Mesothelial cell of epicardium (in vitro differentiated cells): ENCODE data around the gene AADAC. TPM values are rescaled to one million over a fixed set of nuclear protein-coding genes. Genes with fewer than 3 reads are reported as not detected.
"Not testable (repeated sequence)": the region's sequence is repeated elsewhere in the genome, so short reads cannot be mapped to it uniquely, and the experiment has no call there.

ENCODE experiments used
- DNase-seq, 2 experiments: peaks; one replicate each; pipeline ENCODE4 v3.0.0; 2021; ENCODE audit warnings: low spot score in 2 of 2; ENCODE audit not compliant: unreplicated experiment in 2 of 2
- H3K27ac Mint-ChIP-seq: 2 replicates; pipeline ENCODE4 v1.8.0; 2021; ENCODE audit warnings: mixed read lengths
- H3K27me3 Mint-ChIP-seq: 2 replicates; pipeline ENCODE4 v1.8.0; 2021; ENCODE audit warnings: low read depth, mixed read lengths
- H3K36me3 Mint-ChIP-seq: 2 replicates; pipeline ENCODE4 v1.8.0; 2021; ENCODE audit warnings: mixed read lengths
- H3K4me1 Mint-ChIP-seq: 2 replicates; pipeline ENCODE4 v1.8.0; 2021; ENCODE audit warnings: mixed read lengths
- H3K4me3 Mint-ChIP-seq: 2 replicates; pipeline ENCODE4 v1.8.0; 2021; ENCODE audit warnings: mild to moderate bottlenecking, moderate library complexity, mixed read lengths
- H3K9me3 Mint-ChIP-seq: 2 replicates; pipeline ENCODE4 v1.8.0; 2021; ENCODE audit warnings: mixed read lengths
- total RNA-seq: library from RNA; stranded (reverse); gene quantifications from 3 replicates; pipeline ENCODE4 v1.2.1, GENCODE V29; 2021
- TF ChIP-seq, protein P1 (sequence below): fragments of 200-600 bp; sonication (generic); IDR thresholded peaks from one replicate; pipeline ENCODE4 v1.5.0; 2021; ENCODE audit warnings: antibody characterized with exemption; ENCODE audit not compliant: unreplicated experiment

AADAC gene
- total RNA-seq, 1 donor from 2014 or later: not detected

DNA sequence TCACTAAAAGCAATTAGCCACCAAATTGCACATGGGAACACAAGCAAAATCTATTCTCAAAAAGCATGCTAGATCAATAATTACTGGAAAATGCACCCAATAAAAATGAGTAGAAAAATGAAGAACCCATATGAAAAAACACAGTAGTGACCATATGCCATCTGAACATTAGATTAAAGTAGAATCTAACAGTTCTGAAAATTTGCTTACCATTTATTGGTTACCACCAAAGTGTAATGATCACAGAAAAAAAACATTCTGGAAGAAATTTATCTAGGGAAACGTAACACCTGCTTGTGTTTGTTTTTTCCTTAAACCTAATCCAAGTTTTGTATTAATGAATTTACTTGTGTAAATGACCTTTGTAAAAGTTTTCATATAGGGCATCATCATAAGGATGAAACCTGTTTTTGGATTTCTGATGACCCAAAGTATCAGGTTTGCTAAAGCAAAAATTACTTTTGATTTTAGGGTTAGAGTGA, 37.6 kb upstream of the AADAC start:
- H3K27ac Mint-ChIP-seq: no peak overlapping the region
- TF ChIP-seq, protein P1, sequence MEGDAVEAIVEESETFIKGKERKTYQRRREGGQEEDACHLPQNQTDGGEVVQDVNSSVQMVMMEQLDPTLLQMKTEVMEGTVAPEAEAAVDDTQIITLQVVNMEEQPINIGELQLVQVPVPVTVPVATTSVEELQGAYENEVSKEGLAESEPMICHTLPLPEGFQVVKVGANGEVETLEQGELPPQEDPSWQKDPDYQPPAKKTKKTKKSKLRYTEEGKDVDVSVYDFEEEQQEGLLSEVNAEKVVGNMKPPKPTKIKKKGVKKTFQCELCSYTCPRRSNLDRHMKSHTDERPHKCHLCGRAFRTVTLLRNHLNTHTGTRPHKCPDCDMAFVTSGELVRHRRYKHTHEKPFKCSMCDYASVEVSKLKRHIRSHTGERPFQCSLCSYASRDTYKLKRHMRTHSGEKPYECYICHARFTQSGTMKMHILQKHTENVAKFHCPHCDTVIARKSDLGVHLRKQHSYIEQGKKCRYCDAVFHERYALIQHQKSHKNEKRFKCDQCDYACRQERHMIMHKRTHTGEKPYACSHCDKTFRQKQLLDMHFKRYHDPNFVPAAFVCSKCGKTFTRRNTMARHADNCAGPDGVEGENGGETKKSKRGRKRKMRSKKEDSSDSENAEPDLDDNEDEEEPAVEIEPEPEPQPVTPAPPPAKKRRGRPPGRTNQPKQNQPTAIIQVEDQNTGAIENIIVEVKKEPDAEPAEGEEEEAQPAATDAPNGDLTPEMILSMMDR: no peak
- H3K27me3 Mint-ChIP-seq: no peaks in the 10 kb centered on the region
- H3K4me1 Mint-ChIP-seq: peaks cover 6% of the 10 kb centered on the region
- no peaks in the 10 kb centered on the region for H3K9me3 Mint-ChIP-seq
- H3K36me3 Mint-ChIP-seq: no peaks in the 10 kb centered on the region
- no peak overlapping the region for H3K4me3 Mint-ChIP-seq
- DNase-seq: no peak

DNA sequence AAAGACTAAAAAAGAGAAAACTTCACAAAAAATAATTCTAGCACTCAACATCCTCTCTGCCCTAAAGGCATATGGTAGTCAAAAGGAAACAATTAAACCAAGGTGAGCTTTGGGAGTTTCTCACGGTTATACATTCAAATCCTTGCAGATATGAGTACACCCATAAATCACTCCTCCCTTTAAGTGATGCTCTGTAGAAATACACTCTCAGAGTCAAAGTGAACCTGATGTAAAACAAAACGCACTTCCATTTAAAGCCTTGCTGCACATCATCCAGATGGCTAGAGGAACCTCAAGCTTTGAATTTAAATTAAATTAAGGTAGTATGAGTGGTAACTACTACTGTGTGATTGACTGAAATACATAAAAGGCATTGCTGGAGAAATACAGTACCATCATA, 36.0 kb upstream of the AADAC start:
- DNase-seq: no peak
- Mint-ChIP-seq H3K4me1 (peaks cover 5% of the 10 kb centered on the region), H3K4me3 (no peak overlapping the region), H3K27ac (no peak overlapping the region), H3K27me3 (no peaks in the 10 kb centered on the region), H3K36me3 (no peaks in the 10 kb centered on the region), H3K9me3 (no peaks in the 10 kb centered on the region)
- TF ChIP-seq, protein P1: no peak

DNA sequence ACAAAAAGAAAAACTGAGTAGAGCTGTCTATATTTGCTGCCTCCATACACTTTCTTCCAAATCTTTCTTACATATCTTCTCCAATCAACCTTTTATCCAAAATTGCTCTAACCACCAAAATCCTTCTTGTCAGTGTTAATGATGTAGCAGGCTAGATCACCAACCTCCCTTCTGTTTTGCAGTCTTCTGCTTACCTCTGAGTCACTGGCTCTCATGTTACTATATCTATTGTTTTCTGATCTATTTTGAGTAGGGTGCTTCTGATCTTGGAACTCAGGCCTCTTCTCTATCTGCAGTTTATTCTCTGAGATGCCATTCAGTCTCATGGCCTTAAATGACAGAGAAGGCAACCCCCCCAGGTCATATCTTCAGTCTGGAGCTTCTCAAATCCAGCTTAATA, 26.3 kb upstream of the AADAC start:
- no peak for DNase-seq
- TF ChIP-seq, protein P1: no peak
- peaks cover 9% of the 10 kb centered on the region for H3K9me3 Mint-ChIP-seq
- H3K4me1 Mint-ChIP-seq: peaks cover 6% of the 10 kb centered on the region
- no peaks in the 10 kb centered on the region for H3K27me3 Mint-ChIP-seq
- H3K4me3 Mint-ChIP-seq: no peak overlapping the region
- no peaks in the 10 kb centered on the region for H3K36me3 Mint-ChIP-seq
- H3K27ac Mint-ChIP-seq: no peak overlapping the region

DNA sequence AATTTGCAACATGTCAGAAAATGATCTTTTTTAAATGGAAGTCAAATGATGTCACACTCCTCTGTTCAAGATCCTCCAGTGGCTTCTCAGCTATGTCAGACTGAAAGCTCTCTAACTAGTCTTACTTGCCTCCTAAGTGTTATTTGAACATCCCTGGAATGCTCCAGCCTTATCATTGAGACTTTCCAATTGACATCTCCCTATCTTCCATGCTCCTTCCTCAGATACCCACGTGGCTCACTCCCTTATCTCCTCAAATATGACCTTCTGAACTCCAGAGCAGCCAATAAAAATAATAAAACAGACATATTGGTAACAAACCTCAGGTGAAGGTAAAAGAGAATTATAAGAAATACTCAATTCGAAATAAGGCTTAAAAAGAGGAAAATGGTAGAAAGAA, 25.5 kb upstream of the AADAC start:
- Mint-ChIP-seq H3K9me3 (peaks cover 9% of the 10 kb centered on the region), H3K27me3 (no peaks in the 10 kb centered on the region), H3K27ac (no peak overlapping the region), H3K36me3 (no peaks in the 10 kb centered on the region), H3K4me1 (peaks cover 6% of the 10 kb centered on the region), H3K4me3 (no peak overlapping the region)
- TF ChIP-seq, protein P1: no peak
- no peak for DNase-seq

DNA sequence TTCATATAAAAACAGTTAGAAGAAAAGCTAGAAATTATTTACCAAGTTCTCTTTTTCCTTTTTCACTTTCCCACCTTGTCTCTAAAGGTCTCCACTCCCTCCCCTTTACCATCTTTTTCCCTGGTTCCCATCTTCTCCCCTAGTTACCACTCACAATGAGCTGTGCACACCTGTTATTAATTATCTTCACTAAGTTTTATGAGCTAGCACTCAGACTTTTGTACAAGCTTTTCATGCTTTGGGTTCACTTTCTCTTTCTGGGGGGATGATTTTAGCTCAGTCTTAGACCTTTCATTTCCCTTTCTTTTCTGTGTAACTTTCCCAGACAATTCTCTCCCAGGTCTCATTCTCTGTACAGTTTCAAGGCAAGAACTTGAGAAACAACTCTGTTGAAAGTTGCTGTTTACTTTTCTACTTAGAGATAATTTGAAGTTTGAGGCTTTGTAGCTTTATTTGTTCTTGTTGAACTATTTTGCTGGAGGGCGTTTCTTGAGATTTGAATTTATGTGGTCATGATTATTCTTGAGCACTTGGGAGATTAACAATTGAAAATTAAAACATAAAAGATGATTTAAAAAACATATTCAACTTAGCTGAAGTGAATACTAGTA, 24.0 kb upstream of the AADAC start:
- Mint-ChIP-seq H3K9me3 (peaks cover 9% of the 10 kb centered on the region), H3K4me1 (peaks cover 9% of the 10 kb centered on the region), H3K27me3 (no peaks in the 10 kb centered on the region), H3K4me3 (no peak overlapping the region), H3K27ac (peak overlapping the region; percentile 51), H3K36me3 (no peaks in the 10 kb centered on the region)
- TF ChIP-seq, protein P1: no peak
- DNase-seq: no peak

DNA sequence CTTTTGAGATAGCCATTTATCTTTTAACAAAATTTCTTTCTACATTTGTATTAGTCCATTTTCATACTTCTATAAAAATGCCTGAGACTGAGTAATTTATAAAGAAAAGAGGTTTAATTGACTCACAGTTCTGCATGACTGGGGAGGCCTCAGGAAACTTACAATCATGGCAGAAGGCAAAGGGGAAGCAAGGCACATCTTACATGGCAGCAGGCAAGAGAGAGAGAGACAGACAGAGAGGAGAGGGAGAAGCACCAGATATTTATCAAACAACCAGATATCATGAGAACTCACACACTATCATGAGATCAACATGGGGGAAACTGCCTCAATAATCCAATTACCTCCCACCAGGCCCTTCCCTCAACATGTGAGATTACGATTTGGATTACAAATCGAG, 23.2 kb upstream of the AADAC start:
- H3K36me3 Mint-ChIP-seq, DNase-seq: not testable (repeated sequence)

More for the DNA sequence above, 23.2 kb upstream of the AADAC start:
- H3K4me1 Mint-ChIP-seq, H3K4me3 Mint-ChIP-seq, H3K9me3 Mint-ChIP-seq, H3K27me3 Mint-ChIP-seq, H3K27ac Mint-ChIP-seq: not testable (repeated sequence)
